HepG2 (cell line): ENCODE measurements around the gene EARS2. TPM values are rescaled to one million over a fixed set of nuclear protein-coding genes. Genes with fewer than 3 reads are reported as not detected.

ENCODE experiments used
- HDAC1 ChIP-seq: sonication (generic); formaldehyde crosslinking; IDR thresholded peaks from 2 replicates; pipeline ENCODE4 v1.5.1; 2020; ENCODE audit warnings: mild to moderate bottlenecking, missing genetic modification reagents
- IKZF4 ChIP-seq: sonication (generic); formaldehyde crosslinking; IDR thresholded peaks from 2 replicates; pipeline ENCODE4 v1.5.1; 2020; ENCODE audit warnings: borderline replicate concordance, mild to moderate bottlenecking, low read depth, missing genetic modification reagents; ENCODE audit errors: not compliant biosample characterization
- MED1 ChIP-seq: sonication (generic); formaldehyde crosslinking; IDR thresholded peaks from 2 replicates; pipeline ENCODE4 v1.4.0; 2020; ENCODE audit warnings: missing genetic modification reagents
- MXD4 ChIP-seq: IDR thresholded peaks from 2 replicates; pipeline ENCODE4 v1.6.1; 2016; ENCODE audit warnings: mild to moderate bottlenecking, missing biosample characterization, missing genetic modification reagents
- NBN ChIP-seq: fragments of 450-650 bp; conservative IDR thresholded peaks from 2 replicates; pipeline ENCODE4 v1.6.1; 2017
- NFIB ChIP-seq: sonication (generic); formaldehyde crosslinking; IDR thresholded peaks from 2 replicates; pipeline ENCODE4 v1.9.0; 2021; ENCODE audit warnings: missing genetic modification reagents, mild to moderate bottlenecking, borderline replicate concordance
- SKI ChIP-seq: fragments of 450-650 bp; IDR thresholded peaks from one replicate; pipeline ENCODE4 v1.6.1; 2018; ENCODE audit warnings: mild to moderate bottlenecking; ENCODE audit not compliant: partially characterized antibody
- SOX5 ChIP-seq: IDR thresholded peaks from 2 replicates; pipeline ENCODE4 v1.6.1; 2016; ENCODE audit warnings: borderline replicate concordance
- ZNF251 ChIP-seq: sonication (generic); formaldehyde crosslinking; IDR thresholded peaks from 2 replicates; pipeline ENCODE4 v1.9.0; 2021; ENCODE audit warnings: mild to moderate bottlenecking, missing genetic modification reagents
- polyA plus RNA-seq, 8 experiments: library from polyadenylated mRNA; depleted of rRNA in 3 of 8; stranded (reverse) in 7 of 8; unstranded in 1 of 8; fragments of >200 nt; fragmentation: Illumina TruSeq in 4 of 8; extraction: Trizol in 4 of 8; gene quantifications; 2 replicates each; pipeline versions ENCODE4 v1.2.1 to v1.2.3, GENCODE V29; 2011 to 2016; ENCODE audit warnings: low read depth in 4 of 8, missing spikeins in 1 of 8, mixed read lengths in 1 of 8; ENCODE audit not compliant: insufficient read depth in 1 of 8
- total RNA-seq, 5 experiments: library from RNA; depleted of rRNA; stranded (reverse); fragments of >200 nt; fragmentation: Illumina TruSeq; extraction: Trizol; gene quantifications; 2 replicates each; pipeline ENCODE4 v1.2.3, GENCODE V29; 2016; ENCODE audit warnings: low read depth in 1 of 5
- TF ChIP-seq, protein P1 (sequence below): sonication (generic); formaldehyde crosslinking; IDR thresholded peaks from 2 replicates; pipeline ENCODE4 v1.4.0; 2020; ENCODE audit warnings: missing genetic modification reagents, borderline replicate concordance
- TF ChIP-seq, protein P2 (sequence below): IDR thresholded peaks from 2 replicates; pipeline ENCODE4 v1.6.1; 2016; ENCODE audit warnings: missing compliant biosample characterization, missing genetic modification reagents, borderline replicate concordance
- TF ChIP-seq, protein P3 (sequence below): sonication (generic); formaldehyde crosslinking; IDR thresholded peaks from 2 replicates; pipeline ENCODE4 v1.4.0; 2020; ENCODE audit warnings: mild to moderate bottlenecking, missing genetic modification reagents
- TF ChIP-seq, protein P4 (sequence below): sonication (generic); formaldehyde crosslinking; IDR thresholded peaks from 2 replicates; pipeline ENCODE4 v1.9.0; 2021; ENCODE audit warnings: missing genetic modification reagents, mild to moderate bottlenecking, borderline replicate concordance
- TF ChIP-seq, protein P5 (sequence below), 2 experiments: sonication (generic) in 1 of 2; formaldehyde crosslinking in 1 of 2; IDR thresholded peaks; 2 replicates each; pipeline versions ENCODE4 v1.4.0 to v1.6.1; 2018 to 2020; ENCODE audit warnings: missing genetic modification reagents in 2 of 2, borderline replicate concordance in 1 of 2, low read depth in 1 of 2, mild to moderate bottlenecking in 1 of 2, missing biosample characterization in 1 of 2

Gene EARS2
- total and polyA plus RNA-seq, 2 of the 13 experiments (the other 11 are each of a cell fraction or from before 2014, with no cell fraction given): 49.4 to 80.4 TPM

DNA sequence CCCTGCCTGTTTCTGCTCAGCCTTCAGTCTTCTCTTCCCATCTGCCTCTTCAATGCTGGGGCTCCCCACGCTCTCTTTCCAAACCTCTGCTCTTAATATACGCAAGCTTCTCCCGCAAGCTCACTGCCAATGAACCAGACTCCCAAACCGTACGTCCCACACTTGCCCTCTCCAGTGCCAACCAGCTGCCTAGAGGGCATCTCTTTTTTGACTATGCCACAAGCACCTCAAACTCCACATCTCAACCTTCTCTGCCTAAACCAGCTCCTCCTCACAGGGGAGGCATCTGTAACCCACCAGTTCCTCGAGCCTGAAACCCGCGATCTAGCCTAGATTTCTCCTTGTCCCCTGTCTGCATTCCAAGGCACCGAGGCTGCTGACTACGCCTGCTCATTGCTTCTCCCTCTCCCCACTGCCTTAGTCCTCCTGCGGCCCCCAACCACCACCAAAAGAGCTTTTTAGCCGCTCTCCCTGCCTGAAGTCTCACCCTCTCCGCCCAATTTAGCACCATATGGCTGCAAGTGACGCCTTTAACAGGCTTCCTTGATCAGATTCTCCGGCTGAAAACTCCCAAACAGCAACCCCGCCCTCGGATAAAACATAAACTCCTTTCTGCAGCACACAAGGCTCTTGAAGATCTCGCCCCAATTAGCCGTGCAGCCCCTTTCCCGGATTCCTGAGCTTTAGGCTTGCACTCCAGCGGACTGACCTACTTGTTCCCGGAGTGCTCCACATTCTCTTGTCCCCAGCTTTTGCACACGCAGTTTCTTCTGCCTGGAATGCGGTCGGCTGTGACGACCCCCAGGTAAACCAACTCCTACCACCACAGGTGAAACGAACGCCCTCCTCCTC, 48.3 kb downstream of the EARS2 start (continued):
- TF ChIP-seq, protein P1, sequence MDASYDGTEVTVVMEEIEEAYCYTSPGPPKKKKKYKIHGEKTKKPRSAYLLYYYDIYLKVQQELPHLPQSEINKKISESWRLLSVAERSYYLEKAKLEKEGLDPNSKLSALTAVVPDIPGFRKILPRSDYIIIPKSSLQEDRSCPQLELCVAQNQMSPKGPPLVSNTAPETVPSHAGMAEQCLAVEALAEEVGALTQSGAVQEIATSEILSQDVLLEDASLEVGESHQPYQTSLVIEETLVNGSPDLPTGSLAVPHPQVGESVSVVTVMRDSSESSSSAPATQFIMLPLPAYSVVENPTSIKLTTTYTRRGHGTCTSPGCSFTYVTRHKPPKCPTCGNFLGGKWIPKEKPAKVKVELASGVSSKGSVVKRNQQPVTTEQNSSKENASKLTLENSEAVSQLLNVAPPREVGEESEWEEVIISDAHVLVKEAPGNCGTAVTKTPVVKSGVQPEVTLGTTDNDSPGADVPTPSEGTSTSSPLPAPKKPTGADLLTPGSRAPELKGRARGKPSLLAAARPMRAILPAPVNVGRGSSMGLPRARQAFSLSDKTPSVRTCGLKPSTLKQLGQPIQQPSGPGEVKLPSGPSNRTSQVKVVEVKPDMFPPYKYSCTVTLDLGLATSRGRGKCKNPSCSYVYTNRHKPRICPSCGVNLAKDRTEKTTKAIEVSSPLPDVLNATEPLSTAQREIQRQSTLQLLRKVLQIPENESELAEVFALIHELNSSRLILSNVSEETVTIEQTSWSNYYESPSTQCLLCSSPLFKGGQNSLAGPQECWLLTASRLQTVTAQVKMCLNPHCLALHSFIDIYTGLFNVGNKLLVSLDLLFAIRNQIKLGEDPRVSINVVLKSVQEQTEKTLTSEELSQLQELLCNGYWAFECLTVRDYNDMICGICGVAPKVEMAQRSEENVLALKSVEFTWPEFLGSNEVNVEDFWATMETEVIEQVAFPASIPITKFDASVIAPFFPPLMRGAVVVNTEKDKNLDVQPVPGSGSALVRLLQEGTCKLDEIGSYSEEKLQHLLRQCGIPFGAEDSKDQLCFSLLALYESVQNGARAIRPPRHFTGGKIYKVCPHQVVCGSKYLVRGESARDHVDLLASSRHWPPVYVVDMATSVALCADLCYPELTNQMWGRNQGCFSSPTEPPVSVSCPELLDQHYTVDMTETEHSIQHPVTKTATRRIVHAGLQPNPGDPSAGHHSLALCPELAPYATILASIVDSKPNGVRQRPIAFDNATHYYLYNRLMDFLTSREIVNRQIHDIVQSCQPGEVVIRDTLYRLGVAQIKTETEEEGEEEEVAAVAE (CRISPR knock-in tag): no peak
- TF ChIP-seq, protein P2, sequence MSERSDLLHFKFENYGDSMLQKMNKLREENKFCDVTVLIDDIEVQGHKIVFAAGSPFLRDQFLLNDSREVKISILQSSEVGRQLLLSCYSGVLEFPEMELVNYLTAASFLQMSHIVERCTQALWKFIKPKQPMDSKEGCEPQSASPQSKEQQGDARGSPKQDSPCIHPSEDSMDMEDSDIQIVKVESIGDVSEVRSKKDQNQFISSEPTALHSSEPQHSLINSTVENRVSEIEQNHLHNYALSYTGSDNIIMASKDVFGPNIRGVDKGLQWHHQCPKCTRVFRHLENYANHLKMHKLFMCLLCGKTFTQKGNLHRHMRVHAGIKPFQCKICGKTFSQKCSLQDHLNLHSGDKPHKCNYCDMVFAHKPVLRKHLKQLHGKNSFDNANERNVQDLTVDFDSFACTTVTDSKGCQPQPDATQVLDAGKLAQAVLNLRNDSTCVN (CRISPR knock-in tag): no peak; the same call in 1 of the 2 replicates
- TF ChIP-seq SKI (no peak), ZNF251 (CRISPR knock-in tag) (no peak), MXD4 (CRISPR knock-in tag) (no peak), SOX5 (CRISPR knock-in tag) (no peak), HDAC1 (no peak), MED1 (0 out of 2 replicates have a peak, but pooled peaks have one; percentile 29), NBN (no peak), NFIB (CRISPR knock-in tag) (no peak), IKZF4 (CRISPR knock-in tag) (peak; percentile 77)
- TF ChIP-seq, protein P3, sequence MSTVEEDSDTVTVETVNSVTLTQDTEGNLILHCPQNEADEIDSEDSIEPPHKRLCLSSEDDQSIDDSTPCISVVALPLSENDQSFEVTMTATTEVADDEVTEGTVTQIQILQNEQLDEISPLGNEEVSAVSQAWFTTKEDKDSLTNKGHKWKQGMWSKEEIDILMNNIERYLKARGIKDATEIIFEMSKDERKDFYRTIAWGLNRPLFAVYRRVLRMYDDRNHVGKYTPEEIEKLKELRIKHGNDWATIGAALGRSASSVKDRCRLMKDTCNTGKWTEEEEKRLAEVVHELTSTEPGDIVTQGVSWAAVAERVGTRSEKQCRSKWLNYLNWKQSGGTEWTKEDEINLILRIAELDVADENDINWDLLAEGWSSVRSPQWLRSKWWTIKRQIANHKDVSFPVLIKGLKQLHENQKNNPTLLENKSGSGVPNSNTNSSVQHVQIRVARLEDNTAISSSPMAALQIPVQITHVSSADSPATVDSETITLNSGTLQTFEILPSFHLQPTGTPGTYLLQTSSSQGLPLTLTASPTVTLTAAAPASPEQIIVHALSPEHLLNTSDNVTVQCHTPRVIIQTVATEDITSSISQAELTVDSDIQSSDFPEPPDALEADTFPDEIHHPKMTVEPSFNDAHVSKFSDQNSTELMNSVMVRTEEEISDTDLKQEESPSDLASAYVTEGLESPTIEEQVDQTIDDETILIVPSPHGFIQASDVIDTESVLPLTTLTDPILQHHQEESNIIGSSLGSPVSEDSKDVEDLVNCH: no peak
- TF ChIP-seq, protein P4, sequence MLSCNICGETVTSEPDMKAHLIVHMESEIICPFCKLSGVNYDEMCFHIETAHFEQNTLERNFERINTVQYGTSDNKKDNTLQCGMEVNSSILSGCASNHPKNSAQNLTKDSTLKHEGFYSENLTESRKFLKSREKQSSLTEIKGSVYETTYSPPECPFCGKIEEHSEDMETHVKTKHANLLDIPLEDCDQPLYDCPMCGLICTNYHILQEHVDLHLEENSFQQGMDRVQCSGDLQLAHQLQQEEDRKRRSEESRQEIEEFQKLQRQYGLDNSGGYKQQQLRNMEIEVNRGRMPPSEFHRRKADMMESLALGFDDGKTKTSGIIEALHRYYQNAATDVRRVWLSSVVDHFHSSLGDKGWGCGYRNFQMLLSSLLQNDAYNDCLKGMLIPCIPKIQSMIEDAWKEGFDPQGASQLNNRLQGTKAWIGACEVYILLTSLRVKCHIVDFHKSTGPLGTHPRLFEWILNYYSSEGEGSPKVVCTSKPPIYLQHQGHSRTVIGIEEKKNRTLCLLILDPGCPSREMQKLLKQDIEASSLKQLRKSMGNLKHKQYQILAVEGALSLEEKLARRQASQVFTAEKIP (CRISPR knock-in tag): no peak
- TF ChIP-seq, protein P5, sequence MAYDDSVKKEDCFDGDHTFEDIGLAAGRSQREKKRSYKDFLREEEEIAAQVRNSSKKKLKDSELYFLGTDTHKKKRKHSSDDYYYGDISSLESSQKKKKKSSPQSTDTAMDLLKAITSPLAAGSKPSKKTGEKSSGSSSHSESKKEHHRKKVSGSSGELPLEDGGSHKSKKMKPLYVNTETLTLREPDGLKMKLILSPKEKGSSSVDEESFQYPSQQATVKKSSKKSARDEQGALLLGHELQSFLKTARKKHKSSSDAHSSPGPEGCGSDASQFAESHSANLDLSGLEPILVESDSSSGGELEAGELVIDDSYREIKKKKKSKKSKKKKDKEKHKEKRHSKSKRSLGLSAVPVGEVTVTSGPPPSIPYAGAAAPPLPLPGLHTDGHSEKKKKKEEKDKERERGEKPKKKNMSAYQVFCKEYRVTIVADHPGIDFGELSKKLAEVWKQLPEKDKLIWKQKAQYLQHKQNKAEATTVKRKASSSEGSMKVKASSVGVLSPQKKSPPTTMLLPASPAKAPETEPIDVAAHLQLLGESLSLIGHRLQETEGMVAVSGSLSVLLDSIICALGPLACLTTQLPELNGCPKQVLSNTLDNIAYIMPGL (CRISPR knock-in tag; IDR thresholded peaks at IDR 0.05; ENCODE audit: borderline replicate concordance in 1 of 2, low read depth in 1 of 2): peak in 1 of 2 experiments; percentile 29; a peak in 1 of 4 replicates
